GM10266 (cell line): ENCODE measurements around the gene PDS5B.
"Not testable (repeated sequence)": the region's sequence is repeated elsewhere in the genome, so short reads cannot be mapped to it uniquely, and the experiment has no call there.

Experiments used
- DNase-seq: peaks from one replicate; pipeline ENCODE4 v3.0.0; 2012; ENCODE audit errors: extremely low spot score
- CTCF ChIP-seq: IDR thresholded peaks from 2 replicates; pipeline ENCODE4 v1.5.1; 2012; ENCODE audit warnings: mild to moderate bottlenecking, low read depth; ENCODE audit not compliant: control insufficient read depth, insufficient read depth; ENCODE audit errors: missing control alignments

Gene PDS5B

GRCh38 chr13:32826372-32826771 is 240.1 kb downstream of the PDS5B start:
- DNase-seq: not testable (repeated sequence)
- TF ChIP-seq CTCF: peak; percentile 45
